IMR-90 (cell line): ENCODE data around the gene PLCG1. TPM values are rescaled to one million over a fixed set of nuclear protein-coding genes. Genes with fewer than 3 reads are reported as not detected.

Source experiments
- ATAC-seq: fragments of 200-7000 bp; cut with Tn5 transposase; 2 replicates; pipeline ENCODE4 v1.9.1; 2020; ENCODE audit warnings: low read depth, mild to moderate bottlenecking, moderate library complexity
- BruUV-seq: library from RNA; stranded (reverse); fragments of 400-500 nt; replicated peaks from 2 replicates; lab custom pipeline; 2021; lab: Mats Ljungman, UMichigan
- CTCF ChIA-PET: fragments of 300-600 bp; formaldehyde crosslinking; extraction: SDS; loops from one replicate; lab custom pipeline; 2021; ENCODE audit warnings: antibody characterized with exemption; lab: Yijun Ruan, JAX
- POLR2A ChIA-PET: fragments of 300-600 bp; sonication (Branson Sonifier 250); formaldehyde crosslinking; loops from one replicate; lab custom pipeline; 2022; ENCODE audit warnings: antibody characterized with exemption; ENCODE audit not compliant: unreplicated experiment; lab: Charles Lee
- DNase-seq: peaks from one replicate; pipeline ENCODE4 v3.0.0; 2013
- H2AFZ ChIP-seq: replicated peaks from 2 replicates; pipeline ENCODE3; 2013; ENCODE audit warnings: low read length, mild to moderate bottlenecking; ENCODE audit not compliant: poor library complexity
- H2AK5ac ChIP-seq: 2 replicates; pipeline ENCODE4 v1.6.1; 2013; ENCODE audit warnings: low read depth, low read length, inconsistent platforms
- H2AK9ac ChIP-seq: replicated peaks from 2 replicates; pipeline ENCODE3; 2013; ENCODE audit warnings: mild to moderate bottlenecking, low read depth, low read length, moderate library complexity; ENCODE audit not compliant: poor library complexity
- H2BK120ac ChIP-seq: 2 replicates; pipeline ENCODE4 v1.6.1; 2013; ENCODE audit warnings: low read depth, low read length, inconsistent platforms
- H2BK15ac ChIP-seq: 3 replicates; pipeline ENCODE4 v1.6.1; 2013; ENCODE audit warnings: low read depth, low read length, inconsistent platforms
- H2BK20ac ChIP-seq: 2 replicates; pipeline ENCODE4 v1.6.1; 2013; ENCODE audit warnings: low read depth, mild to moderate bottlenecking, inconsistent platforms, low read length, moderate library complexity
- H2BK5ac ChIP-seq: 2 replicates; pipeline ENCODE4 v1.6.1; 2013; ENCODE audit warnings: mild to moderate bottlenecking, low read depth, low read length, inconsistent platforms; ENCODE audit not compliant: poor library complexity, severe bottlenecking
- H3K14ac ChIP-seq: replicated peaks from 2 replicates; pipeline ENCODE4 v1.6.1; 2013; ENCODE audit warnings: low read depth, low read length, inconsistent platforms
- H3K18ac ChIP-seq: 2 replicates; pipeline ENCODE4 v1.6.1; 2013; ENCODE audit warnings: low read depth, low read length, control low read depth
- H3K23ac ChIP-seq: 2 replicates; pipeline ENCODE4 v1.6.1; 2013; ENCODE audit warnings: low read depth, low read length, inconsistent platforms
- H3K27ac ChIP-seq: 2 replicates; pipeline ENCODE4 v1.5.1; 2013; ENCODE audit warnings: mild to moderate bottlenecking, control low read depth, low read length; ENCODE audit not compliant: insufficient read depth
- H3K27me3 ChIP-seq: 2 replicates; pipeline ENCODE4 v1.6.1; 2013; ENCODE audit warnings: low read length; ENCODE audit not compliant: control insufficient read depth, insufficient read depth
- H3K36me3 ChIP-seq: 2 replicates; pipeline ENCODE4 v1.6.1; 2013; ENCODE audit warnings: low read length, mixed read lengths; ENCODE audit not compliant: control insufficient read depth, insufficient read depth
- H3K4ac ChIP-seq: 2 replicates; pipeline ENCODE4 v1.6.1; 2013; ENCODE audit warnings: low read depth, low read length, inconsistent platforms
- H3K4me1 ChIP-seq: 2 replicates; pipeline ENCODE4 v1.6.1; 2013; ENCODE audit warnings: low read length, mixed read lengths; ENCODE audit not compliant: control insufficient read depth, insufficient read depth
- H3K4me2 ChIP-seq: 2 replicates; pipeline ENCODE4 v1.6.1; 2013; ENCODE audit warnings: low read depth, mild to moderate bottlenecking, control low read depth, low read length, moderate library complexity
- H3K4me3 ChIP-seq: 2 replicates; pipeline ENCODE4 v1.5.1; 2013; ENCODE audit warnings: low read depth, mild to moderate bottlenecking, control low read depth, low read length, moderate library complexity; ENCODE audit not compliant: insufficient read depth
- H3K56ac ChIP-seq: 2 replicates; pipeline ENCODE4 v1.6.1; 2013; ENCODE audit warnings: low read length, inconsistent platforms; ENCODE audit not compliant: insufficient read depth; ENCODE audit errors: extremely low read depth
- H3K79me1 ChIP-seq, 2 experiments: 2 replicates each; pipeline ENCODE4 v1.6.1; 2013; ENCODE audit warnings: low read length in 2 of 2, inconsistent platforms in 1 of 2, low read depth in 1 of 2
- H3K9ac ChIP-seq: 2 replicates; pipeline ENCODE4 v1.6.1; 2013; ENCODE audit warnings: low read depth, low read length, control low read depth
- H3K9me1 ChIP-seq: 2 replicates; pipeline ENCODE4 v1.6.1; 2013; ENCODE audit warnings: low read length, inconsistent platforms; ENCODE audit not compliant: insufficient read depth
- H3K9me3 ChIP-seq: 2 replicates; pipeline ENCODE4 v1.6.1; 2013; ENCODE audit warnings: low read length; ENCODE audit not compliant: control insufficient read depth, insufficient read depth
- H4K20me1 ChIP-seq: 2 replicates; pipeline ENCODE4 v1.6.1; 2013; ENCODE audit warnings: low read length, inconsistent platforms; ENCODE audit not compliant: insufficient read depth
- H4K5ac ChIP-seq: 2 replicates; pipeline ENCODE4 v1.6.1; 2013; ENCODE audit warnings: mild to moderate bottlenecking, low read depth, low read length, control low read depth
- H4K8ac ChIP-seq, 2 experiments: 2 replicates each; pipeline ENCODE4 v1.6.1; 2013; ENCODE audit warnings: low read depth in 2 of 2, low read length in 2 of 2, control low read depth in 1 of 2, inconsistent platforms in 1 of 2
- H4K91ac ChIP-seq: 2 replicates; pipeline ENCODE4 v1.6.1; 2013; ENCODE audit warnings: low read depth, low read length, inconsistent platforms; ENCODE audit not compliant: insufficient read depth
- BHLHE40 ChIP-seq: fragments of 150-350 bp; IDR thresholded peaks from 2 replicates; pipeline ENCODE4 v1.6.1; 2016; ENCODE audit warnings: mild to moderate bottlenecking, low read depth, low read length
- CEBPB ChIP-seq: IDR thresholded peaks from 2 replicates; pipeline ENCODE4 v1.6.1; 2012; ENCODE audit warnings: low read depth, low read length, improper control_type of control experiment
- CHD1 ChIP-seq: IDR thresholded peaks from 2 replicates; pipeline ENCODE4 v1.6.1; 2012; ENCODE audit warnings: low read depth, low read length, improper control_type of control experiment
- CTCF ChIP-seq: conservative IDR thresholded peaks from 2 replicates; pipeline ENCODE4 v1.5.1; 2012; ENCODE audit warnings: mild to moderate bottlenecking, low read depth, low read length, improper control_type of control experiment
- ELK1 ChIP-seq: fragments of 150-350 bp; IDR thresholded peaks from 2 replicates; pipeline ENCODE4 v1.6.1; 2016; ENCODE audit warnings: low read depth, mild to moderate bottlenecking, low read length, moderate library complexity, borderline replicate concordance
- FOS ChIP-seq: fragments of 150-350 bp; IDR thresholded peaks from 2 replicates; pipeline ENCODE4 v1.6.1; 2016; ENCODE audit warnings: low read depth, low read length
- MAFK ChIP-seq: IDR thresholded peaks from 2 replicates; pipeline ENCODE4 v1.6.1; 2012; ENCODE audit warnings: low read depth, low read length, improper control_type of control experiment
- MAZ ChIP-seq: IDR thresholded peaks from 2 replicates; pipeline ENCODE4 v1.6.1; 2012; ENCODE audit warnings: low read depth, mild to moderate bottlenecking, low read length, improper control_type of control experiment, moderate library complexity, borderline replicate concordance
- POLR2A ChIP-seq: IDR thresholded peaks from 2 replicates; pipeline ENCODE4 v1.6.1; 2012; ENCODE audit warnings: mild to moderate bottlenecking, low read depth, low read length
- RAD21 ChIP-seq: IDR thresholded peaks from 2 replicates; pipeline ENCODE4 v1.6.1; 2012; ENCODE audit warnings: low read length, improper control_type of control experiment
- RCOR1 ChIP-seq: IDR thresholded peaks from 2 replicates; pipeline ENCODE4 v1.6.1; 2012; ENCODE audit warnings: mild to moderate bottlenecking, low read length, improper control_type of control experiment; ENCODE audit not compliant: insufficient replicate concordance
- RFX5 ChIP-seq: IDR thresholded peaks from 2 replicates; pipeline ENCODE4 v1.8.0; 2012; ENCODE audit warnings: low read depth, mild to moderate bottlenecking, low read length, moderate library complexity
- SMC3 ChIP-seq: fragments of 150-350 bp; IDR thresholded peaks from 2 replicates; pipeline ENCODE4 v1.6.1; 2016; ENCODE audit warnings: low read depth, mild to moderate bottlenecking, antibody characterized with exemption, low read length, moderate library complexity
- USF2 ChIP-seq: fragments of 150-350 bp; IDR thresholded peaks from 2 replicates; pipeline ENCODE4 v1.6.1; 2017; ENCODE audit warnings: mild to moderate bottlenecking, antibody characterized with exemption, low read length, low read depth
- WGBS, 2 experiments: methylation state at CpG; one replicate each; pipeline versions ENCODE4 v1.1.5 to v1.1.7; 2013; ENCODE audit warnings: missing lambda C conversion rate in 2 of 2; ENCODE audit not compliant: insufficient read length in 1 of 2; ENCODE audit errors: extremely low coverage in 2 of 2; 5-methylcytosine and 5-hydroxymethylcytosine counted together
- dilution Hi-C: fragments of 300-500 bp; cut with HindIII; formaldehyde crosslinking; loops from one replicate; pipeline ENCODE4 v1.14.3; 2018; ENCODE audit warnings: low sequenced_read_pairs; ENCODE audit not compliant: unreplicated experiment
- in situ Hi-C: fragments of 300-500 bp; cut with MboI; formaldehyde crosslinking; loops from 3 replicates; pipeline ENCODE4 v1.14.3; 2019; ENCODE audit warnings: low sequenced_read_pairs, inconsistent platforms, mixed read lengths
- intact Hi-C: fragments of 100-400 bp; cut with micrococcal nuclease; formaldehyde crosslinking; loops from 2 replicates; pipeline ENCODE4 v1.10.0; 2022
- polyA plus RNA-seq, 3 experiments: library from polyadenylated mRNA; depleted of rRNA; stranded (reverse); fragments of >200 nt; gene quantifications; 2 replicates each; pipeline ENCODE4 v1.2.3, GENCODE V29; 2012; ENCODE audit warnings: low replicate concordance in 1 of 3
- total RNA-seq: library from RNA; depleted of rRNA; stranded (reverse); fragments of >200 nt; gene quantifications from 2 replicates; pipeline ENCODE4 v1.2.3, GENCODE V29; 2012

Gene PLCG1
- total and polyA plus RNA-seq, 2 of the 4 experiments (the other 2 are of a cell fraction) = 59.1 to 69.1 TPM

DNA sequence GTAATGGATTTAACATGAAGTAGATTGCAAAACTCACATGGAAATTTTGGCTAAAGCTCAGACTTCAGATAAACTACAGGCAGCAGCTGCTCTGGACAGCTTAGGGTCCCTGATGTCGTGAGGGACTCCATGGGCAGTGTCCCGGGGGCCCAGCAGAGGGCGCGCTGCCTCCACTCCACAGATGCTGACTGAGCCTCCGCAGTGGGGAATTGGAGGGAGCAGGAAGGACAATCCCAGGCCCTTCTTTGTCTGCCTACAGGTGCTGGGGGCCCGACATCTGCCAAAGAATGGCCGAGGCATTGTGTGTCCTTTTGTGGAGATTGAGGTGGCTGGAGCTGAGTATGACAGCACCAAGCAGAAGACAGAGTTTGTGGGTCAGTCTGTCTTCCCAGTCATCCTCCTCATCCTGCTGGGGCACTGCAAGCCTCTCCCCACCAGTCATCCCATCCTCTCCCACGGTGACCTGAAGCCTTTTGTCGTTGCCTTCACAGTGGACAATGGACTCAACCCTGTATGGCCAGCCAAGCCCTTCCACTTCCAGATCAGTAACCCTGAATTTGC lies 35.9 kb downstream of the PLCG1 start:
- H3K79me1 ChIP-seq = peaks cover 19 to 85% of the 10 kb centered on the region in 2 experiments; a peak in 3 of 4 replicates
- H3K9me1 ChIP-seq = peaks cover 25% of the 10 kb centered on the region
- in situ Hi-C loops (loop anchor here (25.0 kb wide), 1 partner anchor 439 kb away; the partner anchor contains the start of gene CHD6), intact Hi-C loops (loop anchor here (1.0 to 10.0 kb wide), 6 partner anchors 59 to 522 kb away; partner anchors contain the start of gene LPIN3), dilution Hi-C loops (no loop called here)
- peak overlapping the region; percentile 21 for H2AK9ac ChIP-seq
- no peak overlapping the region for H3K23ac ChIP-seq
- peak overlapping the region; percentile 53; the same call in 1 of the 2 replicates for H4K91ac ChIP-seq
- H2BK120ac ChIP-seq = 0 out of 2 replicates have a peak overlapping the region, but pooled peaks have one; percentile 45
- no peaks in the 10 kb centered on the region for H3K9me3 ChIP-seq
- peak; percentile 80 for DNase-seq
- H4K8ac ChIP-seq = peak overlapping the region in 1 of 2 experiments; percentile 46; a peak in 2 of 4 replicates
- no TSS peak for BruUV-seq
- H3K36me3 ChIP-seq = peaks cover 73% of the 10 kb centered on the region
- H3K27me3 ChIP-seq = no peaks in the 10 kb centered on the region
- no peak overlapping the region for H3K18ac ChIP-seq
- no peak overlapping the region for H2BK5ac ChIP-seq
- H2AFZ ChIP-seq = peak overlapping the region; percentile 77
- ChIA-PET CTCF (interaction anchor here (0.5 to 1.9 kb wide), 17 partner anchors 16 to 398 kb away, joined by 3 to 12 read pairs (median 5); partner anchors contain the start of gene LPIN3), POLR2A (no interaction called here)
- peak overlapping the region; percentile 92 for H2AK5ac ChIP-seq
- no peak overlapping the region; the same call in 1 of the 2 replicates for H3K27ac ChIP-seq
- H3K4me1 ChIP-seq = peaks cover 34% of the 10 kb centered on the region
- ATAC-seq = peak; percentile 70
- peak overlapping the region; percentile 33; the same call in 1 of the 3 replicates for H2BK15ac ChIP-seq
- H3K4me3 ChIP-seq = no peak overlapping the region
- peak overlapping the region; percentile 55 for H3K4ac ChIP-seq
- H3K4me2 ChIP-seq = no peak overlapping the region
- 20% methylated on average over 3 of the region's 9 CpGs; no CpG with 5 or more reads in 1 of the 2 experiments for WGBS, 2 experiments
- H2BK20ac ChIP-seq = no peak overlapping the region
- no peak overlapping the region for H3K14ac ChIP-seq
- H3K9ac ChIP-seq = no peak overlapping the region
- peaks cover 28% of the 10 kb centered on the region for H4K20me1 ChIP-seq
- H4K5ac ChIP-seq = peak overlapping the region; percentile 5; the same call in 1 of the 2 replicates
- H3K56ac ChIP-seq = no peak overlapping the region
- TF ChIP-seq CHD1 (no peak), MAFK (peak; percentile 21; the same call in 1 of the 2 replicates), RAD21 (peak; percentile 97), CEBPB (no peak), MAZ (peak; percentile 37; the same call in 1 of the 2 replicates), RCOR1 (no peak), POLR2A (peak; percentile 47; the same call in 1 of the 2 replicates), BHLHE40 (no peak), FOS (no peak), ELK1 (no peak), RFX5 (no peak), SMC3 (peak; percentile 97), USF2 (no peak), CTCF (peak; percentile 98)
